Glutamatergic neuron (in vitro differentiated cells): ENCODE measurements around the gene IFNL4. TPM values are rescaled to one million over a fixed set of nuclear protein-coding genes. Genes with fewer than 3 reads are reported as not detected.
A peak's percentile ranks its signal among the peaks of the same experiment; 100 is the strongest.
"Not testable (repeated sequence)": the region's sequence is repeated elsewhere in the genome, so short reads cannot be mapped to it uniquely, and the experiment has no call there.

Experiments used
- DNase-seq: peaks from one replicate; pipeline ENCODE4 v3.0.0; 2022
- H3K27ac Mint-ChIP-seq: one replicate; pipeline ENCODE4 v1.8.0; 2020; ENCODE audit warnings: mild to moderate bottlenecking, mixed read lengths, inconsistent platforms; ENCODE audit not compliant: unreplicated experiment
- H3K27me3 Mint-ChIP-seq: one replicate; pipeline ENCODE4 v1.8.0; 2020; ENCODE audit warnings: mild to moderate bottlenecking, moderate library complexity, mixed read lengths, inconsistent platforms; ENCODE audit not compliant: unreplicated experiment
- H3K36me3 Mint-ChIP-seq: one replicate; pipeline ENCODE4 v1.8.0; 2020; ENCODE audit warnings: mild to moderate bottlenecking, mixed read lengths, inconsistent platforms; ENCODE audit not compliant: unreplicated experiment
- H3K4me1 Mint-ChIP-seq: one replicate; pipeline ENCODE4 v1.8.0; 2020; ENCODE audit warnings: mild to moderate bottlenecking, low read depth, mixed read lengths, inconsistent platforms; ENCODE audit not compliant: unreplicated experiment
- H3K4me3 Mint-ChIP-seq: one replicate; pipeline ENCODE4 v1.8.0; 2020; ENCODE audit warnings: mild to moderate bottlenecking, mixed read lengths, inconsistent platforms; ENCODE audit not compliant: unreplicated experiment
- H3K9me3 Mint-ChIP-seq: one replicate; pipeline ENCODE4 v1.8.0; 2020; ENCODE audit warnings: mild to moderate bottlenecking, moderate library complexity, mixed read lengths, inconsistent platforms; ENCODE audit not compliant: unreplicated experiment
- total RNA-seq: library from RNA; stranded (reverse); fragmentation: NEBNext Ultra II Directional; extraction: Animal tissue kit (Norgen Biotek cat#: 25700); gene quantifications from one replicate; pipeline ENCODE4 v1.2.1, GENCODE V29; 2021; ENCODE audit not compliant: unreplicated experiment
- TF ChIP-seq, protein P1 (sequence below): fragments of 200-600 bp; sonication (generic); IDR thresholded peaks from one replicate; pipeline ENCODE4 v1.5.0; 2021; ENCODE audit not compliant: partially characterized antibody, unreplicated experiment

IFNL4 gene
- total RNA-seq, 1 donor from 2014 or later, result not detected

DNA sequence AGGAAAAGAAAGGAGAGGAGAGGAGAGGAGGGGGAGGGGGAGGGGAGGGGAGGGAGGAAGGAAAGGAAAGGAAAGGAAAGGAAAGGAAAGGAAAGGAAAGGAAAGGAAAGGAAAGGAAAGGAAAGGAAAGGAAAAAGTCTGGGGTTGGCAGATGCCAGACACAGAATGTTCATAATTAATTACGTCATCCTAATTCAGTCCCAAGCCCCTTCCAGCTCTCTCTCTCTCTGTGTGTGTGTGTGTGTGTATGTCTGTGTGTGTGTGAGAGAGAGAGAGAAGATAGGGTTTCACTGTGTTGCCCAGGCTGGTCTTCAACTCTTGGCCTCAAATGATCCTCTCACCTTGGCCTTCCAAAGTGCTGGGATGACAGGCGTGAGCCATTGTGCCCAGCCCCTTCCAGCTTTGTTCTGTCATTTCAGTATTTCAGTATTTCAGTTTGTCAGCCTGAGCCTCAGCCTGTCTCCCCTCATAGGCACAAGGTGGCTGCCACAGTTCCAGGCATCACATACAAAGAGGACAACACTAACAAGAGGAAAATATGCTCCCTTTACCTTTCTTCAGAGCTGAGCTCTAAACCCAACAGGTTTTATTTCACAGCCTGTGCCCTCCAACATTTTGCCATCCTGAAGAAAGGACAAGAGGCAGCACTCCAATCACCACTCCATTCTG, 18.4 kb downstream of the IFNL4 start:
- no peak for DNase-seq
- Mint-ChIP-seq H3K4me3 (no peak overlapping the region), H3K36me3 (no peaks in the 10 kb centered on the region), H3K4me1 (no peaks in the 10 kb centered on the region), H3K9me3 (no peaks in the 10 kb centered on the region), H3K27ac (no peak overlapping the region), H3K27me3 (peaks cover 11% of the 10 kb centered on the region)
- TF ChIP-seq, protein P1, sequence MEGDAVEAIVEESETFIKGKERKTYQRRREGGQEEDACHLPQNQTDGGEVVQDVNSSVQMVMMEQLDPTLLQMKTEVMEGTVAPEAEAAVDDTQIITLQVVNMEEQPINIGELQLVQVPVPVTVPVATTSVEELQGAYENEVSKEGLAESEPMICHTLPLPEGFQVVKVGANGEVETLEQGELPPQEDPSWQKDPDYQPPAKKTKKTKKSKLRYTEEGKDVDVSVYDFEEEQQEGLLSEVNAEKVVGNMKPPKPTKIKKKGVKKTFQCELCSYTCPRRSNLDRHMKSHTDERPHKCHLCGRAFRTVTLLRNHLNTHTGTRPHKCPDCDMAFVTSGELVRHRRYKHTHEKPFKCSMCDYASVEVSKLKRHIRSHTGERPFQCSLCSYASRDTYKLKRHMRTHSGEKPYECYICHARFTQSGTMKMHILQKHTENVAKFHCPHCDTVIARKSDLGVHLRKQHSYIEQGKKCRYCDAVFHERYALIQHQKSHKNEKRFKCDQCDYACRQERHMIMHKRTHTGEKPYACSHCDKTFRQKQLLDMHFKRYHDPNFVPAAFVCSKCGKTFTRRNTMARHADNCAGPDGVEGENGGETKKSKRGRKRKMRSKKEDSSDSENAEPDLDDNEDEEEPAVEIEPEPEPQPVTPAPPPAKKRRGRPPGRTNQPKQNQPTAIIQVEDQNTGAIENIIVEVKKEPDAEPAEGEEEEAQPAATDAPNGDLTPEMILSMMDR, result no peak

DNA sequence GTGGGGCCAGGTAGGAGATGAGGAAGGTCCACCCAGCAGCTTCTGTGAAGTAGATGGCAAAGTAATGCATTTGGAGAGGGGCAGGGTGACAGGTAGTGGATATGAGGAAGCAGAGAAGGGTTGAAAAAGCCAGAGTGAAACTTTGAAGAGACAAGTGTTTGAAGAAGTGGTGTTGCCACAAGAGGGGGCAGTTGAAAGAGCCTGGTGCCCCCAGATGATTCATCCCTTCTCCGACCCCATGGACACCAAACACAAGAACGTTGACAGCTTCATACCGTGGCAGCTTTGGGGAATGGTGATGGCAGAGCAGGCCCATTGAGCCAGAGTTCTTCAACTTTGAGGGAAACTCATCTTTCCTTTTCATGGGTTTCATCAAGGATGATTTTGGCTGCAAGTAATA, 23.7 kb downstream of the IFNL4 start:
- Mint-ChIP-seq H3K36me3 (no peaks in the 10 kb centered on the region), H3K27me3 (peaks cover 13% of the 10 kb centered on the region), H3K27ac (no peak overlapping the region), H3K4me1 (no peaks in the 10 kb centered on the region), H3K9me3 (peaks cover 4% of the 10 kb centered on the region), H3K4me3 (peak overlapping the region; percentile 2)
- TF ChIP-seq, protein P1, result no peak
- no peak for DNase-seq

DNA sequence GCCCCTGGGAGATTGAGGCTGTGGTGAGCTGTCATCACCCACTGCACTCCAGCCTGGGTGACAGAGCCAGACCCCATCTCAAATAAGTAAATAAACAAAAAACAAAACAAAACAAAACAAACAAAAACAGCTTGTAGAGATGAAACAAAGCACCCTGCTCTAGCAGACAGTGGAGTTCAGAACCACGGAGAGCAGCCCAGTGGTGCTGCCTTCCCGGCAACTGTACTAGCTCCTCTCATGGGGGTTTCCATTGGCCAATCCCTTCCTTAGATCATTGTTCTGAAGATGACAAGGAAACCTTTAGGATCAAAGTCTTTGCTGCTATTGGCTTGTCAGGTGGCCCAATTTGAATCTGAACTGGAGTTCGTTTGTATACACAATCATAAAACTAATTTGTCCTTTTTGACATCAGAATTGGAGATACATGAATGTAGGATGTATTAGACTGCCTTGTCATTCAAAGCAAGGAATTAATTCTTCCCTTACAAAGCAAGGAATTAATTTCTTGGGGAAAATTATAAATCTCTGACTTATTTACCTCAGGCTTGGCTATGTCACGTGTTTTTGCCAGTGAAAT, 24.9 kb downstream of the IFNL4 start:
- Mint-ChIP-seq H3K4me3 (no peak overlapping the region), H3K27ac (no peak overlapping the region), H3K4me1 (no peaks in the 10 kb centered on the region), H3K27me3 (peaks cover 16% of the 10 kb centered on the region), H3K9me3 (peaks cover 4% of the 10 kb centered on the region), H3K36me3 (no peaks in the 10 kb centered on the region)
- TF ChIP-seq, protein P1, result no peak
- no peak for DNase-seq

DNA sequence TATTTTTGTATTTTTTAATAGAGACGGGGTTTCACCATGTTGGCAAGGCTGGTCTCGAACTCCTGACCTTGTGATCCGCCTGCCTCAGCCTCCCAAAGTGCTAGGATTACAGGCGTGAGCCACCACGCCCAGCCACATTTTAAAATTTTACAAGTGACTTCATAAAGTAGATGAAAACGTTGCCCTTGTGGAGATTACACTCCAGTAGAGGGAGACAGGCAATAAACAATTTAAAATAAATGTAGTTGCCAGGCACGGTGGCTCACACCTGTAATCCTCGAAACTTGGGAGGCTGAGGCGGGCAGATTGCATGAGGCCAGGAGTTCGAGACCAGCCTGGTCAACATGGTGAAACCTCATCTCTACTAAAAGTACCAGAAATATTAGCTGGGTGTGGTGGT, 29.5 kb downstream of the IFNL4 start:
- H3K36me3 Mint-ChIP-seq, H3K4me3 Mint-ChIP-seq, H3K9me3 Mint-ChIP-seq, H3K4me1 Mint-ChIP-seq, DNase-seq, H3K27ac Mint-ChIP-seq: not testable (repeated sequence)
- peaks cover 13% of the 10 kb centered on the region for H3K27me3 Mint-ChIP-seq

DNA sequence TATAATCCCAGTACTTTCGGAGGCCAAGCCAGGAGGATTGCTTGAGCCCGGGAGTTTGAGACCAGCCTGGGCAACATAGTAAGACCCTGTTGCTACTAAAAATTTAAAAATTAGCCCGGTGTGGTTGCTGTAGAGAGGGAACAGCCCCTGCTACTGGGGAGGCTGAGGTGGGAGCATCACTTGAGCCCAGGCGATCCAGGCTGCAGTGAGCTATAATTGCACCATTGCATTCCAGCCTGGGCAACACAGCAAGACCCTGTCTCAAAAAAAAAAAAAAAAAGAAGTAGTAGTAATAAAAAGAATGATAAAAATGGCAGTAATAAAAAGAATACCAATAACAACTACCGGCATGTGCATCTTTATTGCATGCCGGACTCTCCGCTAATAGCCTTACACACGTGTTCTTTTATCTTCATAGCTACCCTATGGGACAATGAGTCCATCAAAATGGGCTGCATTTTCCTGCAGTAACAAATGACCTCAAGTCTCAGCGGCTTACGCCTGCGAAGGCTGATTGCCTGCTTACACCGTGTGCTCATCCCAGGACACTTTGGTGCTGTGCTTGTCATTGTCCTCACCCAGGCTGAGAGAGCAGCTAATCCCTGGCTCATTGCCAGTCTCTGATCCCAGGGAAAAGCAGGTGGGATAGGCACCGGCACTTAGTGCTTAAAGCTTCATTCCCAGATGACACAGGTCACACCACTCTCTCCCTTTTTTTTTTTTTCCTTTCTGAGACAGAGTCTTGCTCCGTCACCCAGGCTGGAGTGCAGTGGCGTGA, 30.2 kb downstream of the IFNL4 start:
- Mint-ChIP-seq H3K27ac (no peak overlapping the region), H3K36me3 (peaks cover 6% of the 10 kb centered on the region), H3K9me3 (peaks cover 4% of the 10 kb centered on the region), H3K4me1 (no peaks in the 10 kb centered on the region), H3K27me3 (peaks cover 13% of the 10 kb centered on the region), H3K4me3 (no peak overlapping the region)
- DNase-seq, result no peak
- TF ChIP-seq, protein P1, result no peak
